Duodenal mucosa (tissue), 2 donors: ENCODE measurements around the gene NIT1.
A peak's percentile ranks its signal among the peaks of the same experiment; 100 is the strongest.

ENCODE experiments used
- H3K27ac ChIP-seq: one replicate; pipeline ENCODE4 v1.7.0; 2013; ENCODE audit warnings: low read depth, low read length
- H3K27me3 ChIP-seq, 2 donors: one replicate each; pipeline ENCODE4 v1.7.0; 2013; ENCODE audit warnings: low read length in 2 of 2, control low read depth in 1 of 2; ENCODE audit not compliant: insufficient read depth in 2 of 2, control insufficient read depth in 1 of 2
- H3K36me3 ChIP-seq, 2 donors: one replicate each; pipeline ENCODE4 v1.7.0; 2013; ENCODE audit warnings: low read length in 2 of 2, control low read depth in 1 of 2; ENCODE audit not compliant: insufficient read depth in 2 of 2, control insufficient read depth in 1 of 2
- H3K4me1 ChIP-seq, 2 donors: one replicate each; pipeline ENCODE4 v1.7.0; 2013; ENCODE audit warnings: low read length in 2 of 2, control low read depth in 1 of 2; ENCODE audit not compliant: insufficient read depth in 2 of 2, control insufficient read depth in 1 of 2
- H3K4me3 ChIP-seq, 2 donors: one replicate each; pipeline ENCODE4 v1.7.0; 2013; ENCODE audit warnings: low read length in 2 of 2, low read depth in 1 of 2
- H3K9ac ChIP-seq, 2 donors: one replicate each; pipeline ENCODE4 v1.7.0; 2013; ENCODE audit warnings: low read length in 2 of 2, low read depth in 1 of 2
- H3K9me3 ChIP-seq, 2 donors: one replicate each; pipeline ENCODE4 v1.7.0; 2013; ENCODE audit warnings: low read length in 2 of 2, control low read depth in 1 of 2; ENCODE audit not compliant: control insufficient read depth in 1 of 2

Gene NIT1

GRCh38 chr1:161128591-161129420, 10.9 kb downstream of the NIT1 start:
- H3K27ac ChIP-seq: no peak overlapping the region
- no peaks in the 10 kb centered on the region for H3K9me3 ChIP-seq
- H3K9ac ChIP-seq: no peak overlapping the region
- no peak overlapping the region for H3K4me3 ChIP-seq
- H3K4me1 ChIP-seq: peaks cover 23% of the 10 kb centered on the region in 2 donors
- H3K36me3 ChIP-seq: peaks cover 27 to 52% of the 10 kb centered on the region in 2 donors
- H3K27me3 ChIP-seq: no peaks in the 10 kb centered on the region

GRCh38 chr1:161130266-161130665, 12.4 kb downstream of the NIT1 start:
- H3K4me3 ChIP-seq: no peak overlapping the region
- no peaks in the 10 kb centered on the region for H3K27me3 ChIP-seq
- H3K27ac ChIP-seq: no peak overlapping the region
- H3K9ac ChIP-seq: no peak overlapping the region
- H3K4me1 ChIP-seq: peaks cover 25% of the 10 kb centered on the region in 2 donors
- peaks cover 20 to 38% of the 10 kb centered on the region in 2 donors for H3K36me3 ChIP-seq
- no peaks in the 10 kb centered on the region for H3K9me3 ChIP-seq

DNA sequence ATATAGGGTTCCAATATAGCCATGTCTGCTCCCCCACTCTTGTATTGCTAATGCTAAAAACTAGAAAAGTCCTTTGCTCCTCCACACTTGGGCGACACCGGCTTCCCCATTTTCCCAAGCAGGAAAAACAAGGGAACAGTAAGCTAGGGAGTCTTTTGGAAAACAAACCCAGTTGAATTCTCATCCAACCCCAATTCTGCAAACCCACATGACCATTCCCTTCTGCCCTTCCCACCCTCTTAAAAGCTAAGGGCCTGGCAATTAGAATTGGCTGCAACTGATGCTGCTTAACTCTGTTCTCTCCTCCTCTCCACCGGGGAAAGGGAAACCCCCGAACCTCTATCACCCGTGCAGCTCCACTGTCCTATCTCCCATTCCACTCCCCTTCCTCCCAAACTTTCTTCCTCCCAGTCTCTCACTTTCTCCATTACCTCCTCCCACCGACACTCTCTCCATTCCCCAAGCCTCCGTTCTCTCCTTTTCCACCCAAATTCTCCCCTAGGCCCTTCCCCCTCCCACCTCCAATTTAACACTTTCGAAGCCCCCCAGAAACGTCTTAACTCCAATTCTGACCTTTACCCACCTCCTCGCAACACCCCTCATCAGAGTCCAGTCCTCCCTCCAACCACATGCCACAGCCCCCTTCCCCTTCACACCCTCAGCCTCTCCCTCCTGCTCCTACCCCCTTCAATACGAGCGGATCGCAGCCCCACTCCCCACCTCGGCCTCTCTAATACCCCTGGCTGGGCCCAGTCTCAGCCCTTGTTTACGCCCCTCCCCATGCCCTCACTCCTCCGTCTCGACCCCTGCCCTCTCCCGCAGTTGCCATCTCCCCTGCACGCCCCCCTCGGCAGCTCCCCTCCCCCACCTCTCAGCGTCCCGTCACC, 13.9 kb downstream of the NIT1 start:
- H3K9me3 ChIP-seq: no peaks in the 10 kb centered on the region
- peaks cover 14 to 27% of the 10 kb centered on the region in 2 donors for H3K36me3 ChIP-seq
- H3K27ac ChIP-seq: peak overlapping the region; percentile 90
- peaks cover 25% of the 10 kb centered on the region in 2 donors for H3K4me1 ChIP-seq
- H3K4me3 ChIP-seq: peak overlapping the region; percentile 73 to 96
- no peaks in the 10 kb centered on the region for H3K27me3 ChIP-seq
- peak overlapping the region; percentile 73 to 88 for H3K9ac ChIP-seq

DNA sequence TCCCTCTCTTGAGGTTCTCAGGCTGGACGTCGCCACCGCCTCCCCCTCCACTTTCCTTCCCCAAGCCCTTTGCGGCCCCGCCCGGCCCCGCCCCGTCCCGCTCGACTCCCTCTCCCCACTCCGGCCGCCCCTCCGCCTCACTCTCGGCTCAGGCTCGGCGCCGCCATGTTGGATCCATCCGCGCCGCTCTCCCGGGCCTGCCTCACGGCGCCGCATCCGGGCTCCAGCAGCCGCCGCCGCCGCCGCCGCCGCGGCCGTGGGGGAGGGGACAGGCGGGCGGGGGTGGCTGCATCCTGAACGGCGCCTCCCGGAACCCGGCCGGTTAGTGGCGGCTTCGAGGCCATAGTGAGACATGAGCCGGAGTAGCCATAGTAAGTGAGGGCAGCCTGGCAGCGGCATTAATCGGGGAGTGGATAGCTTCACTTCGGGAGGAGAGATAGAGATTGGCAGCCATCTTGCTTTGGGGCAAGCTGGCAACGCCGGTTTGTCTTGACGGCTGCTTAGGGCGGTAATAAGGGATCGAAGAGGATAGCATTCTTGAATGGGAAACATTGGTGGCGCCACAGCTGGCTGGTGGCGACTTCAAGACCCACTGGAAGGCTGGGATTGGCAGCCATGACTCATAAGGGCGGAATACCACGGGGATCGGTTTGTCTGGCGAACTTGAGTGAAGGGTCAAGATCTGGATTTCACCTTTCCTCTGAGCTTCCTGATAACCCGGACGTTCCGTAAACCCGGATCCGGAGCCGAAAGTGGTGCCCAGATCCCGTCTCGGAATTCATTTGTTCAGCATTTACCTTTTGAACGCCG, 14.7 kb downstream of the NIT1 start, which contains the start of gene DEDD:
Gene DEDD (minus strand): TSS at position 258 of the 810 bp plus-strand sequence. CDS start 8,205 bp downstream, outside the sequence.
- Histone ChIP-seq H3K27ac (peak within 1 kb of the TSS; percentile 90), H3K4me1 (peaks cover 21 to 25% of the 10 kb centered on the region in 2 donors)

DNA sequence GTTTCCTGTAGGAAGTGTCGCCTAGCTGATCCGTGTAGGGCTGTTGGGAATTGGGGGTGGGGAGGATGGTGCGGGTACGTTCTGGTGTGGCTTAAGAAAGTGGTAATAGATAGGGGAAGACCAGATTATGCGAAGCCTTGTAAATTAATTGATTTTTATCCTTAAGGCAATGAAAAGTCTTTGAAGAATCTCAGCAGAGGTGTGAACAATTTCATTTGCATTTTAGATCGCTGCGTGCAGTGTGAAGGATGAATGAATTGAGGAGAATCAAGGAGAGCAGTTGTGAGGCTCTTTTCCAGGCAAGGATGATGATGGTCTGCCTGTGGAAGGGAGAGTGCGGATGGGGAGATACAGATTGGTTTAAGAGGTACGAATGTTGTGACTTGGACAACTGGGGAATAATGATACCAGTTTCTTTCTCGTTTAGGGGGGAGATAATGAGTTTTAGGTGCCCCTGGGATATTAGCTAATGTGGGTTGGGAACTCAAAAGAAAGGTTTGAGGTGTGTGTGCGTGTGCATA, 15.4 kb downstream of the NIT1 start:
- peaks cover 7 to 15% of the 10 kb centered on the region in 2 donors for H3K36me3 ChIP-seq
- no peaks in the 10 kb centered on the region for H3K27me3 ChIP-seq
- H3K27ac ChIP-seq: peak overlapping the region; percentile 90
- H3K4me3 ChIP-seq: peak overlapping the region; percentile 73 to 96
- peaks cover 16 to 26% of the 10 kb centered on the region in 2 donors for H3K4me1 ChIP-seq
- peak overlapping the region; percentile 88 to 97 for H3K9ac ChIP-seq
- no peaks in the 10 kb centered on the region for H3K9me3 ChIP-seq

More for the DNA sequence above, 14.7 kb downstream of the NIT1 start, which contains the start of gene DEDD:
- Histone ChIP-seq H3K9me3 (no peaks in the 10 kb centered on the region), H3K9ac (peak within 1 kb of the TSS; percentile 88 to 97), H3K36me3 (peaks cover 7 to 21% of the 10 kb centered on the region in 2 donors), H3K27me3 (no peaks in the 10 kb centered on the region), H3K4me3 (peak within 1 kb of the TSS; percentile 73 to 96)

GRCh38 chr1:161137881-161138280, 20.0 kb downstream of the NIT1 start:
- H3K27me3 ChIP-seq: no peaks in the 10 kb centered on the region
- H3K4me3 ChIP-seq: no peak overlapping the region
- H3K27ac ChIP-seq: no peak overlapping the region
- no peaks in the 10 kb centered on the region for H3K36me3 ChIP-seq
- no peak overlapping the region for H3K9ac ChIP-seq
- no peaks in the 10 kb centered on the region for H3K9me3 ChIP-seq
- peaks cover 7 to 12% of the 10 kb centered on the region in 2 donors for H3K4me1 ChIP-seq

GRCh38 chr1:161138431-161138830, 20.5 kb downstream of the NIT1 start:
- no peaks in the 10 kb centered on the region for H3K27me3 ChIP-seq
- H3K27ac ChIP-seq: no peak overlapping the region
- no peaks in the 10 kb centered on the region for H3K36me3 ChIP-seq
- H3K4me3 ChIP-seq: no peak overlapping the region
- no peak overlapping the region for H3K9ac ChIP-seq
- peaks cover 6 to 11% of the 10 kb centered on the region in 2 donors for H3K4me1 ChIP-seq
- H3K9me3 ChIP-seq: no peaks in the 10 kb centered on the region

- Histone ChIP-seq H3K4me1 (peaks cover 0 to 6% of the 10 kb centered on the region in 2 donors), H3K4me3 (no peak overlapping the region), H3K27me3 (no peaks in the 10 kb centered on the region), H3K9ac (no peak overlapping the region), H3K36me3 (no peaks in the 10 kb centered on the region), H3K9me3 (no peaks in the 10 kb centered on the region), H3K27ac (no peak overlapping the region)
Observed at GRCh38 chr1:161139766-161140165, 21.9 kb downstream of the NIT1 start.

GRCh38 chr1:161140755-161141400, 23.0 kb downstream of the NIT1 start:
- no peak overlapping the region for H3K9ac ChIP-seq
- H3K9me3 ChIP-seq: no peaks in the 10 kb centered on the region
- no peaks in the 10 kb centered on the region for H3K36me3 ChIP-seq
- no peak overlapping the region for H3K4me3 ChIP-seq
- no peak overlapping the region for H3K27ac ChIP-seq
- H3K27me3 ChIP-seq: no peaks in the 10 kb centered on the region
- H3K4me1 ChIP-seq: peaks cover 0 to 6% of the 10 kb centered on the region in 2 donors
